Tongue (tissue), 2 donors: ENCODE results near the gene MYOD1. TPM values are rescaled to one million over a fixed set of nuclear protein-coding genes. Genes with fewer than 3 reads are reported as not detected.

Experiments used
- DNase-seq: peaks from one replicate; pipeline ENCODE4 v3.0.0-alpha.2; 2015
- total RNA-seq: library from RNA; depleted of rRNA; stranded (reverse); fragments of >200 nt; gene quantifications from one replicate; pipeline ENCODE4 v1.2.3, GENCODE V29; 2014

The MYOD1 gene
- total RNA-seq, 1 donor from 2014 or later: 31.8 TPM

- no peak for DNase-seq
Measured at GRCh38 chr11:17750013-17750800, 30.8 kb downstream of the MYOD1 start.

- DNase-seq: no peak
Measured at GRCh38 chr11:17750801-17751165, 31.4 kb downstream of the MYOD1 start.

- DNase-seq: no peak
Measured at GRCh38 chr11:17751558-17751957, 32.2 kb downstream of the MYOD1 start.

GRCh38 chr11:17752144-17752543 lies 32.8 kb downstream of the MYOD1 start:
- no peak for DNase-seq

- no peak for DNase-seq
Measured at GRCh38 chr11:17753153-17753552, 33.8 kb downstream of the MYOD1 start.

GRCh38 chr11:17753641-17754040 lies 34.3 kb downstream of the MYOD1 start:
- DNase-seq: no peak

GRCh38 chr11:17755891-17756290 lies 36.5 kb downstream of the MYOD1 start:
- DNase-seq: no peak

GRCh38 chr11:17760102-17761029 lies 41.0 kb downstream of the MYOD1 start:
- DNase-seq: no peak

GRCh38 chr11:17762309-17762974 lies 43.1 kb downstream of the MYOD1 start:
- no peak for DNase-seq

- DNase-seq: no peak
Measured at GRCh38 chr11:17763244-17763643, 43.9 kb downstream of the MYOD1 start.

GRCh38 chr11:17763703-17764102 lies 44.3 kb downstream of the MYOD1 start:
- DNase-seq: no peak

GRCh38 chr11:17764446-17765218 lies 45.3 kb downstream of the MYOD1 start:
- DNase-seq: no peak

- DNase-seq: no peak
Measured at GRCh38 chr11:17765356-17766072, 46.1 kb downstream of the MYOD1 start.

GRCh38 chr11:17766073-17766359 lies 46.6 kb downstream of the MYOD1 start:
- no peak for DNase-seq

GRCh38 chr11:17766590-17766989 lies 47.2 kb downstream of the MYOD1 start:
- no peak for DNase-seq

GRCh38 chr11:17767301-17767885 lies 48.0 kb downstream of the MYOD1 start:
- no peak for DNase-seq

- DNase-seq: no peak
Measured at GRCh38 chr11:17767914-17768313, 48.5 kb downstream of the MYOD1 start.

- no peak for DNase-seq
Measured at GRCh38 chr11:17768547-17768946, 49.2 kb downstream of the MYOD1 start.

- no peak for DNase-seq
Measured at GRCh38 chr11:17769218-17769617, 49.8 kb downstream of the MYOD1 start.

- no peak for DNase-seq
Measured at GRCh38 chr11:17770048-17770652, 50.8 kb downstream of the MYOD1 start.

- no peak for DNase-seq
Measured at GRCh38 chr11:17770917-17771316, 51.5 kb downstream of the MYOD1 start.
